ENCODE measurements around the gene NFIA. TPM values are rescaled to one million over a fixed set of nuclear protein-coding genes. Genes with fewer than 3 reads are reported as not detected.

The NFIA gene
- total and polyA plus RNA-seq, 5 donors from 2014 or later, result 0.86 to 3.9 (median 1.7) TPM

- H3K9me3 ChIP-seq (ENCODE audit: control insufficient read depth in 2 of 2, low read length in 2 of 2), result no peaks in the 10 kb centered on the region
- H3K27ac ChIP-seq (ENCODE audit: insufficient read depth, low read length, poor library complexity, severe bottlenecking), result no peak overlapping the region
- DNase-seq, result no peak
- Mint-ChIP-seq H3K4me1 (no peaks in the 10 kb centered on the region), H3K36me3 (no peaks in the 10 kb centered on the region), H3K27me3 (peaks cover 10% of the 10 kb centered on the region), H3K9me3 (no peaks in the 10 kb centered on the region), H3K27ac (no peak overlapping the region), H3K4me3 (no peak overlapping the region)
- H3K27me3 ChIP-seq (ENCODE audit: control insufficient read depth, insufficient read depth, low read length), result no peaks in the 10 kb centered on the region
- H3K4me1 ChIP-seq (ENCODE audit: control insufficient read depth, insufficient read depth, low read length, poor library complexity, severe bottlenecking), result no peaks in the 10 kb centered on the region
- H3K36me3 ChIP-seq (ENCODE audit: control insufficient read depth, insufficient read depth, low read length), result no peaks in the 10 kb centered on the region
- no peak overlapping the region for H3K4me3 ChIP-seq (ENCODE audit: low read depth, low read length)
- no peak for ATAC-seq (ENCODE audit: low read depth in 2 of 2)
Observed at GRCh38 chr1:61223140-61223539, 140.8 kb downstream of the NFIA start.

- Histone ChIP-seq H3K36me3 (ENCODE audit: control insufficient read depth, insufficient read depth, low read length) (no peaks in the 10 kb centered on the region), H3K27ac (ENCODE audit: insufficient read depth, low read length, poor library complexity, severe bottlenecking) (no peak overlapping the region), H3K4me1 (ENCODE audit: control insufficient read depth, insufficient read depth, low read length, poor library complexity, severe bottlenecking) (no peaks in the 10 kb centered on the region), H3K4me3 (ENCODE audit: low read depth, low read length) (no peak overlapping the region), H3K27me3 (ENCODE audit: control insufficient read depth, insufficient read depth, low read length) (no peaks in the 10 kb centered on the region), H3K9me3 (ENCODE audit: control insufficient read depth in 2 of 2, low read length in 2 of 2) (no peaks in the 10 kb centered on the region)
- Mint-ChIP-seq H3K27me3 (peaks cover 10% of the 10 kb centered on the region), H3K27ac (no peak overlapping the region), H3K9me3 (no peaks in the 10 kb centered on the region), H3K36me3 (no peaks in the 10 kb centered on the region), H3K4me1 (no peaks in the 10 kb centered on the region), H3K4me3 (no peak overlapping the region)
- DNase-seq, result no peak
- no peak for ATAC-seq (ENCODE audit: low read depth in 2 of 2)
Observed at GRCh38 chr1:61224609-61225008, 142.2 kb downstream of the NFIA start.

- Mint-ChIP-seq H3K4me1 (no peaks in the 10 kb centered on the region), H3K36me3 (no peaks in the 10 kb centered on the region)
- DNase-seq, result no peak
Observed at GRCh38 chr1:61225478-61225877, 143.1 kb downstream of the NFIA start.

GRCh38 chr1:61226791-61227567 is 144.6 kb downstream of the NFIA start:
- Histone ChIP-seq H3K4me3 (ENCODE audit: low read depth, low read length) (no peak overlapping the region), H3K36me3 (ENCODE audit: control insufficient read depth, insufficient read depth, low read length) (no peaks in the 10 kb centered on the region), H3K27ac (ENCODE audit: insufficient read depth, low read length, poor library complexity, severe bottlenecking) (no peak overlapping the region), H3K9me3 (ENCODE audit: control insufficient read depth in 2 of 2, low read length in 2 of 2) (no peaks in the 10 kb centered on the region), H3K4me1 (ENCODE audit: control insufficient read depth, insufficient read depth, low read length, poor library complexity, severe bottlenecking) (no peaks in the 10 kb centered on the region), H3K27me3 (ENCODE audit: control insufficient read depth, insufficient read depth, low read length) (peaks cover 5% of the 10 kb centered on the region)
- H3K4me1 Mint-ChIP-seq, result no peaks in the 10 kb centered on the region
- H3K27ac Mint-ChIP-seq, result no peak overlapping the region
- H3K36me3 Mint-ChIP-seq, result no peaks in the 10 kb centered on the region
- peaks cover 18% of the 10 kb centered on the region for H3K27me3 Mint-ChIP-seq
- H3K4me3 Mint-ChIP-seq, result no peak overlapping the region
- H3K9me3 Mint-ChIP-seq, result no peaks in the 10 kb centered on the region
- no peak for ATAC-seq (ENCODE audit: low read depth in 2 of 2)
- DNase-seq, result no peak

More at GRCh38 chr1:61225478-61225877, 143.1 kb downstream of the NFIA start:
- Histone ChIP-seq H3K27ac (ENCODE audit: insufficient read depth, low read length, poor library complexity, severe bottlenecking) (no peak overlapping the region), H3K4me3 (ENCODE audit: low read depth, low read length) (no peak overlapping the region), H3K36me3 (ENCODE audit: control insufficient read depth, insufficient read depth, low read length) (no peaks in the 10 kb centered on the region), H3K27me3 (ENCODE audit: control insufficient read depth, insufficient read depth, low read length) (peaks cover 1% of the 10 kb centered on the region), H3K9me3 (ENCODE audit: control insufficient read depth in 2 of 2, low read length in 2 of 2) (no peaks in the 10 kb centered on the region), H3K4me1 (ENCODE audit: control insufficient read depth, insufficient read depth, low read length, poor library complexity, severe bottlenecking) (no peaks in the 10 kb centered on the region)
- no peaks in the 10 kb centered on the region for H3K9me3 Mint-ChIP-seq
- no peak overlapping the region for H3K27ac Mint-ChIP-seq
- no peak overlapping the region for H3K4me3 Mint-ChIP-seq
- peaks cover 13% of the 10 kb centered on the region for H3K27me3 Mint-ChIP-seq
- no peak for ATAC-seq (ENCODE audit: low read depth in 2 of 2)

GRCh38 chr1:61227857-61228550 is 145.6 kb downstream of the NFIA start:
- Histone ChIP-seq H3K27ac (ENCODE audit: insufficient read depth, low read length, poor library complexity, severe bottlenecking) (no peak overlapping the region), H3K36me3 (ENCODE audit: control insufficient read depth, insufficient read depth, low read length) (no peaks in the 10 kb centered on the region), H3K9me3 (ENCODE audit: control insufficient read depth in 2 of 2, low read length in 2 of 2) (no peaks in the 10 kb centered on the region), H3K4me1 (ENCODE audit: control insufficient read depth, insufficient read depth, low read length, poor library complexity, severe bottlenecking) (no peaks in the 10 kb centered on the region), H3K4me3 (ENCODE audit: low read depth, low read length) (no peak overlapping the region), H3K27me3 (ENCODE audit: control insufficient read depth, insufficient read depth, low read length) (peaks cover 5% of the 10 kb centered on the region)
- Mint-ChIP-seq H3K36me3 (no peaks in the 10 kb centered on the region), H3K4me3 (no peak overlapping the region), H3K9me3 (no peaks in the 10 kb centered on the region), H3K27ac (no peak overlapping the region), H3K27me3 (peaks cover 14% of the 10 kb centered on the region), H3K4me1 (no peaks in the 10 kb centered on the region)
- ATAC-seq (ENCODE audit: low read depth in 2 of 2) (no peak), DNase-seq (no peak)

GRCh38 chr1:61230523-61230922 is 148.2 kb downstream of the NFIA start:
- Mint-ChIP-seq H3K4me1 (no peaks in the 10 kb centered on the region), H3K27ac (no peak overlapping the region), H3K4me3 (no peak overlapping the region)

GRCh38 chr1:61231795-61232194 is 149.4 kb downstream of the NFIA start:
- no peaks in the 10 kb centered on the region for H3K4me1 ChIP-seq (ENCODE audit: control insufficient read depth, insufficient read depth, low read length, poor library complexity, severe bottlenecking)
- H3K27me3 ChIP-seq (ENCODE audit: control insufficient read depth, insufficient read depth, low read length), result peaks cover 5% of the 10 kb centered on the region
- no peaks in the 10 kb centered on the region for H3K36me3 Mint-ChIP-seq
- no peak overlapping the region for H3K4me3 Mint-ChIP-seq
- H3K27ac ChIP-seq (ENCODE audit: insufficient read depth, low read length, poor library complexity, severe bottlenecking), result no peak overlapping the region
- peaks cover 8% of the 10 kb centered on the region for H3K27me3 Mint-ChIP-seq
- H3K9me3 Mint-ChIP-seq, result no peaks in the 10 kb centered on the region
- H3K4me3 ChIP-seq (ENCODE audit: low read depth, low read length), result no peak overlapping the region
- no peak for ATAC-seq (ENCODE audit: low read depth in 2 of 2)
- DNase-seq, result no peak
- H3K4me1 Mint-ChIP-seq, result no peaks in the 10 kb centered on the region
- H3K36me3 ChIP-seq (ENCODE audit: control insufficient read depth, insufficient read depth, low read length), result no peaks in the 10 kb centered on the region
- no peaks in the 10 kb centered on the region for H3K9me3 ChIP-seq (ENCODE audit: control insufficient read depth in 2 of 2, low read length in 2 of 2)
- no peak overlapping the region for H3K27ac Mint-ChIP-seq

More at GRCh38 chr1:61230523-61230922, 148.2 kb downstream of the NFIA start:
- Histone ChIP-seq H3K27ac (ENCODE audit: insufficient read depth, low read length, poor library complexity, severe bottlenecking) (no peak overlapping the region), H3K36me3 (ENCODE audit: control insufficient read depth, insufficient read depth, low read length) (no peaks in the 10 kb centered on the region), H3K9me3 (ENCODE audit: control insufficient read depth in 2 of 2, low read length in 2 of 2) (no peaks in the 10 kb centered on the region), H3K27me3 (ENCODE audit: control insufficient read depth, insufficient read depth, low read length) (peaks cover 5% of the 10 kb centered on the region), H3K4me1 (ENCODE audit: control insufficient read depth, insufficient read depth, low read length, poor library complexity, severe bottlenecking) (no peaks in the 10 kb centered on the region), H3K4me3 (ENCODE audit: low read depth, low read length) (no peak overlapping the region)
- no peaks in the 10 kb centered on the region for H3K36me3 Mint-ChIP-seq
- peaks cover 8% of the 10 kb centered on the region for H3K27me3 Mint-ChIP-seq
- H3K9me3 Mint-ChIP-seq, result no peaks in the 10 kb centered on the region
- ATAC-seq (ENCODE audit: low read depth in 2 of 2) (no peak), DNase-seq (no peak)
